ENCODE measurements around the gene EXOC3L4.

Gene EXOC3L4

DNA sequence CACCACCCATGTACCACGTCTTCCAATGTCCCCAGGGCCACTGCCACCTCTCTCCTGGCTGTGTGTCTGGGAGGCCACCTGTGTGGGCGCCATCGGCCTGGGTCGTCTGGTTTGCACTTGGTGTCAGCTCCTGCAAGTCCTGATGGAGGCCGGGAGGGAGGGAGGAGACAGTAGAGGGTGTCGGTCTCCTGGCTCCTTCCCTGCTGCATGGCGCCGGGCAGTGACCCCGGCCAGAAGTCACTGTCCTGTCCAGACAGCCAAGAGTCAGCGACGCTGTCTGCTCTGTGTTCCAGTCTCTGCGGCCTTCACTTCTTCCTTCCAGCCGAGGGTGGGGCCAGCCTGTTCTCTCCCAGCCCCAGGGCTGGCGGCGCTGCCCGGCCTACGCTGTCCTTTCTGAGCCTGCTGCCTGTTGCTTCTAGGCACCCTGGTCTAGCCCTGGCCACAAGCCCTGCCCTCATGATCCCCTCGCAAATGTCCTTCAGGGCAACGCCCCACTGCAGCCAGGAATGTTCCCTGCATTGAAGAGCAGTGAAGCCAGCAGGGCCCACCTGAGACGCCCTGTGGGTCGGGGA, 23.5 kb upstream of the EXOC3L4 start:
- DNase-seq (ENCODE audit: low read depth), result no peak

DNA sequence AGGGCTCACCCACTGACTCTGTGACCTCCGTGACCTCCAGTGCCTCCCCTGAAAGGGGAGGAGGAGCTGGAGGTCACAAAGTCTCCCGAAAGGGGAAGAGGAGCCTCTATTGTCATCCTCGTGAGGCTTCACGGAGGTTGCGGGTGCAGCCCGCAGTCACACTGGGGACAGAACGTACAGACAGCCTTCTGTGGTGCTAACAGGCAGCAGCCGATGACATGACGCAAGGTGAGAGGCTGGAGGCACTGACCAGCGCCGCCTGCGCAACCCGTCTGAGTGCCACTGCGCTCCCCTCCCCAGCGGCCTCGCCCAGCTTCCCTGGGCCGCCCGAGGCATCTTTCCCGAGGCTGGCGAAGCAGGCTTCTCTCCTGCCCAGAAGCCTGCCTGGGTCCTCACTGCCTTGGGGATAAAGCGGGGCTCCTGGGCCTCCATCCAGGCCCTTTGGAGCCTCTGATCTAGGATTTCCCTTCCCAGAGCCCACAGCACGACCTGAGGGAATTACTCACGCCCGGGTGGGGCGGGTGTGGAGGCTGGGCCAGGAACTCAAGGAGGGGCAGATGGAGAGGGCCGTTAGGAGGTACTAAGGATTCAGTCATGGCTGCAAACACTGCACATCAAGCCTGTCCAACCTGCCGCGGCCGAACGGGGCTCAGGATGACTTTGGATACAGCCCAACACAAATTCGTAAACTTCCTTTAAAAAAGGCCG, 22.8 kb upstream of the EXOC3L4 start:
- DNase-seq (ENCODE audit: low read depth), result no peak

DNA sequence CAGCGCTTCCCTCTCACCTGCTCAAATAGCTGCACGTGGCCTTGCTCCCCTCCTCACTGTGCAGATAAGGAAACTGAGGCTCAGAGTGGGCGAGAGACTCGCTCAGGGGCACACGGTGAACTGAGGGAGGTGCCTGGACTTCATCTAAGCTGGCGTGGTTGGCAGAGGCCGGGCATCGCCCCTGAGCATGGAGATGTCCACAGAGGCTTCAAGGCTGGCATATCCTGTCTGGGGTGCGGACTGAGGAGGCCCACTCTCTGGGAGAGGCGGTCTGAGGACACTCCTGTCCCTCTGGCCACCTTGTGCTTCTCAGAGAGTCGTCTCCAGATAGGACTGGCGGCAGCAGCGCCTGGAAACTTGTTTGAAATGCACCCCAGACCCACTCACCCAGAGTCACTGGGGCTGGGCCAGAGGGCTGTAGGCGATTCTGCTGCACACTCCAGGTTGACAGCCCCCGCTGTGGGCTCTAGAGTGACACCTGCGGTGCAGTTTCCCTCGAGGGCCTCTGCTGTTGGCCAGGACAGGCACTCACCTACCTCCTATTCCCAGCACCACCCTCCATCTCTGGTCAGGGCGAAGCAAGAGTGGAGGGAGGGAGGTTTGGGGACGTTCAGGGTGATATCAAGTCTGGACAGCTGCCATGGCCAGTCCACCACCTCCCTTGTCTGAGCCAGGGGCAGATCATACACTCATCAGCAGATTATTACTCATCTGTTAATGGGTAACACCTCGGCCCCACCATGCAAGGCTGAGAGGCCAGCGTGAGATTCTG, 21.7 kb upstream of the EXOC3L4 start:
- DNase-seq (ENCODE audit: low read depth), result no peak

DNA sequence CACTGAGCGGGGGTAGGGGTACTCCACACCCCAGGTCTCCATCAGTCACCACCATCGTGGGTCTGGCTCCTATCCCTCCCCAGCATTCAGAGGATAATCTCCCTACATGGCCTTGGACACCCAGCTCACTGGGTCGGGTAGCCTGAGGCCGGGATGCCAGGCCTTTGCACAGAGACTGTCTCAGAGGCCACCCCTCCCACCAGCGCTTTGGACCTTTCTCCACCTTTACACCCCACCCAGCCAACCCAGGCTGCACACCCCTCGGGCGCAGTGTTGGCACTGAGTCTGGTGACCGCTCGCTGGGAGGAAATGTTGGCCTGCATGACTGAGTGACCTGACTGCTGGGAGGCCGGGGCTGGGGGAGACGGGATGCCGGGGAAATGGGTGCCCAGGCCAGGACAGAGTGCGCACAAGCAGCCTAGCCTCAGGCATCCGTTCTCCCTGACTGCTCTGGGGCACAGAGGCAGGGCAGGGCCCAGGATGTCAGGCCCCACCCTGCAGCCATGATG, 21.1 kb upstream of the EXOC3L4 start:
- no peak for DNase-seq (ENCODE audit: low read depth)

DNA sequence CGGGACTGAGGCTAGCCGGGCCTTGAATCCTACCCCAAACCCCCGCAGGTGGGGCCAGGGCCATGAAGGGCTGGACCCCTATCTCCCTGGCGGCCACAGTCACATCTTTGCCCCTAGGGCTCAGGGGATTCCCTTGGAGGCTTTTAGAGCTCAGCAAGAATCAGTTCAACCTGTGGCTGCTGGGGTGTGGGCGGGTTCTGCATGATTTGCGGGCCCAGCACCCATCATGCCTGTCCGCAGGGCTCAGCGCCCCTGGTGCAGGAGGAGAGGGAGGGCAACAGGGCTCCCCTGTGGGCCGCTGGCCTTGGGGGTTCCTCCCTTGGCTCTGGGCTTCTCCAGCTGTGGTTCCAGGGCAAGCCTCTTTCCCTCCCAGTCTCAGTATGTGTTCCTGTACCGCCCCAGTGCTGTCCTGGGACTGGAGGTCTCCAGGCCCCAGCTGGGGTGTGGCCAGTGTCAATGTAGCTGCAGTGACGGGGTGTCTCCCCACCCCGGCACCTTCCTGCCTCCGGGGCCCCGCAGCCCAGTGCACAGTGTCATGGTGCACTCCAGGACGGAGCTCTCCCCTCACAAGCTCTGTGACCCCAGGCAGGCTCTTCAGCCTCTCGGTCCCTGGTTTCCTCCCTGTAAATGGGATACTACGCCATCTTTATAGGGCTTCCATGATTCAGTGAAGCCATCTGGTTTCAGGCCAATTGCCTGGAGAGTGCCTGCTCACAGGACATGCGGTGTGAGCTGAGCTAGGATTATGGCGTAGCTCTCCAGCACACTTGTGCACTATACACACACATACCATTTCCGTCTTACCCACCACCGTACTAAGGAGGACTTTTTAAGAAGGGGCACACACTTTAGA, 20.4 kb upstream of the EXOC3L4 start:
- no peak for DNase-seq (ENCODE audit: low read depth)

DNA sequence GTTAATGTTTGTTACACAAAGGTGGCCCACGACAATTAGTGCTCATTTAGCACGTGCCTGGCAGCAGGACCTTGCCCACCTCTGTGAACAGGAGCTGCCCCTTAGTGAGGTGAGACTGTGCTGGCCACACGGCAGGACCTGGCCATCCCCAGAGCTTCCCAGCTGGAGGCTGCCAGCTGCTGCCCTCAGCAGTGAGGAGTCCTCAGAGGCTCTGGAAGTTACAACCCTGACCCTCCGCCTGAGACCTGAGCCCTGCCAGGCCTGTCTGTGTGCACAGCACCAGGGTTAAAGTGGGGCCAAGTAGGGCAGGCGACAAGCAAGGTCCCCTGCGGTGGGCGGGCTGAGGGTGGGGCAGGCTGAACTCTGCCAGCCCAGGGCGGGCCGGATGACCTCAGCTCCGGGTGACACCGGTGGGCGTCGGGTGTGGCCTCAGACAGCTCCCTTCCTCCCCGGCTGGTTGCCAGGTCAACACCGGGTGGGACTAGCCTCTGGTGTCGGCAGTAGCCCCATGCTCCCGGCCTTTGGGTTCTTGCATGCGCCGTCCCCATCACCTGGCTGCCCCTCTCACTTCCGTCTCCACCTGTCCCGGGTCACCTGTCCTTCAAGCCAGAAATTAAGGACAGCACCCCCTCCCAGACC, 19.7 kb upstream of the EXOC3L4 start:
- DNase-seq (ENCODE audit: low read depth), result no peak

DNA sequence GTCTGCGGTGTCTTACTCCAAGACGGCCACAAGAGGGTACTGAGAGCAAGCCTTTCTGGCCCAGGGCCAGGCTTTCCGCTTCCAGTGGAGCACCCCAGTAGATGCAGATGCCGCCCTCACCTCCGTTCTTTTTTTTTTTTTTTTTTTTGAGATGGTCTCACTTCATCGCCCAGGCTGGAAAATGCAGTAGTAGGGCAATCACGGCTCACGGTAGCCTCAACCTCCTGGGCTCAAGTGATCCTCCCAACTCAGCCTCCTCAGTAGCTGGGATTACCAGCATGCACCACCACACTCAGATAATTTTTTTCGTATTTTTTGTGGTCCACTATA, 16.1 kb upstream of the EXOC3L4 start:
- peak; percentile 69 for DNase-seq (ENCODE audit: low read depth)

DNA sequence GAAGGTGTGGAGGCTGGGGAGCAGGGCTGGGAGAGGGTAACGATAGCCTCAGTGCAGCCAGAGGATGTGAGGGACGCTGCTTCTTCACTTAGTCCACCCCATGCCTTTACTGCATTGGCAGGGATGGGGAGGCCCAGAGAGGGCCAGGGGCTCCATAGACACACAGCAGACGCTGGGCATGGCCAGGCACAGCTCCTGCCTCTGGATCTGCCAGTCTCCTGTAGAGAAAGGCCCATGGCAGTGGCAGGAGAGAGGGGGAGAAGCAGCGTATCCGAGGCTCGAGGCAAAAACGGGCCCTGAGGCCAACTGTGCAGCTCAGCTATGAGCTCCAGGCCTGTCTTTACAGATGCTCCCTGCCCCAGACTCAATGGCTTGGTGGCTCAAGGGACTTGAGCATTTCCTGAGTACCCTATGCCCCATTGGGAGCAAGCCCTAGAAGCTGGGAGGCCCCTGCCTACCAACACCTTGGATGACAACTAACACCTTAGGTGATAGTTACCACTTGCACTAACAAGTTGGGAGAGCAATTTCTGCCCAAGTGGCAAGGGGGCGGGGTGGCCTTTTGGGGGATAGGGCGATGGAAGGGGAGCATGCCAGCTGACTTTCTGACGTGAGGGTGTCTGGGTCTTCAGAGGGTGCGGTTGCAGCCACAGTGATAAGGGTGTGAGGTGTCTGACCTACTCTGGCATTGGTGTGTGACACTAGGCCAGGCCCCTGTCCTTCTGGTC, 15.5 kb upstream of the EXOC3L4 start:
- no peak for DNase-seq (ENCODE audit: low read depth)

DNA sequence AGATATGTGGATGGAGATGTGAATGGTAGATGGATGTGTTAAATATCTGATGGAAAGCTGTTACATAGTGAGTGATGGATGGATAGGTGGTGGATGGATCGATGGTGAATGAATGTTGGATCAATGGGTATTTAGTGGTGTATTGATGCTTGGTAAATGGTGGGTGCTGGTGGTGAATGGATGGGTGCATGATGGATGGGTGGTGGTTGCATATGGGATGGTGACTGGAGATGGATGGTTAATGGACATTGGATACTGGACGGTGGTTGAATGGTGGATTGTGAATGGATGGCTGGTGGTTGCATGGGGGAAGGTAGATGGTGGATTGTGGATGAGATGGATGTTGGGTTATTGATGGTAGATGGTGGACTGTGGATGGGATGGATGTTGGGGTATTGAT, 12.6 kb upstream of the EXOC3L4 start:
- no peak for DNase-seq (ENCODE audit: low read depth)

DNA sequence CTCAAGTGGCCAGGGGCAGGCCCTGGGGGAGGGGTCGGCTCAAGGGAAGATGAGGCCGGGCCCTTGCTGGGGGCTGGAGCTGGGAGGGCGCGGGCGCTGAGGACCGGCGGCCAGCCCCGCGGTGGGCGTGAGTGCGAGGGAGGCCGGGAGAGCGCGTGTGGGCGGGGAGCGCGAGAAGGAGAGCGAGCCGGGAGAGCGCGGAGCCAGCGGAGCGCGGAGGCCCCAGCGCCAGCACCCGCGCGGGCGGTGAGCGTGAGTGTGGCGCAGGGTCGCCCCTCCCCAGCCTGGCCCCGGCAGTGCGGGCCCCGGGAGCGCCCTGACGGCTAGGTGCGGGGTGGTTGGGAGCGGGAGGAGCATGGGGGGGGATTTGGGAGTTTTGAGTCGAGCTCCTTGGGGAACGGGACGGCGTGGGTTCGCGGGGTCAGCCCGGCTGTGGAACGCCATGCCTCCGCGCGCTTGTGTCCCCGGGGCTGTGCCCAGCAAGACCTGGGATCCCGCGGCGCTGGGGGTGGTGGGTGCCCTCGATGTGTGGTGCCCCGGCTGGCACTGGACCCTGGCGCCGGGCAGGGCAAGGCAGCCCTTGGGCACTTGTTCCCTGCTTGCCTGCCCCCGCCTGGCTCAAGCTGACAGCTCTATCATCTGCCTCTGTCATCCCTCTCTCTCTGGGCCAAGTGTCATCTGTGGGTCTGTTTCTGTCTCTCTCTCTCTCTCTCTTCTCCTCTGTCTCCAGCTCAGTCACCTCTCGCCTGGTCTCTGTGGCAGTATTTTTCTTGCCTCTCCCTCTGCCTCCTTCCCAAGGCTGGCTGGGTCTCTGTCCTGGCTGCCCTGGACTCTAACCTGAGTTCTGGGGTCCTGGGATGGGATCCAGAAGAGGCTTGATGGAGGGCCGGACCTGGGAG, 10.3 kb upstream of the EXOC3L4 start, which contains the start of gene LBHD2:
Gene LBHD2 (plus strand): TSS at position 190 of the 899 bp plus-strand sequence. CDS start 1,803 bp downstream, outside the sequence.
- DNase-seq (ENCODE audit: low read depth), result no peak

DNA sequence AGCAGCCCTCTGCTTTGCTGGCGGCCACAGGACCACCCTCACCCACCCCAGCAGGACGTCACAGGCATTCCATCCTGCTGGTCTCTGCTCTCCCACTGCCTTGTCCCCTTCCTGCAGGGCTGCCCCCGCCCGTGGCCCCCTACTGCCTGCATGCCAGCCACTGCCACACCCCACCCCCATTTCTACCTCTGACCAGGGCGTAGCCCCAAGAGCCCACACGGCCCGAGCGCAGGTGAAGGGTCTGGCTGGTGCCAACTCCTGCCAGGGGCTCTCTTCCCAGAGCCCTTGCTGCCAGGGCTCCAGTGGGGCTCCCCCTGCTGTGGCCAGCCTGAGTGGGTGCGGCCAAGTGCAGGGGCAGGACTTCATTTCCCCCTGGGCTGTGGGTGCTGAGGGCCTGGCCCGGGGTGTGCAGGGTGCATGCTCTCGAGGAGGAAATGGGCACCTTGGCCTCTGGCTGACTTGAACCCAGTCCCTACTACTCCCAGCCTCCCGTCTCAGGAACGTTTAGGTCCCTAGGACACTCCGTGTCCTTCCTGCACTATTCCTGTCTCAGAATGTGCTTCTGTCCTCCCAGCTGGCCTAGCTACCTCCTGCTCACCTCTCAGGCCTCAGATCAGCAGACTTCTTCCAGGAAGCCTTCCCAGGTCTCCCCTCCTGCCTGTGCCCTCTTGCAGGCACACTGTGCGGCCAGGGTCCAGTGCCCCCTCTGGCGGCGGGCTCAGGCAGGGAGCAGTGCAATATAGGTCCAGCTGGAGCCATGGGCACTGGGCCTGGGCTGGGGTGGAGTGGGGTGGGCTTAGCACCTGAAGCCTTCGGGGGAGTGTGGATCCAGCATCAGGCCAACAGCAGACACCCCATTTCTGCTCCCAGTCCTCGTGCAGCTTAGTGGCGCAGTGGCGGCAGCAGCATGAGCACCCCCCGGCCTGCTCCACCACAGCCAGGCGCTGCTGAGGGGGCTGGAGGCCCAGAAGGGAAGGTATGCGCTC, 9.1 kb upstream of the EXOC3L4 start:
- no peak for DNase-seq (ENCODE audit: low read depth)

DNA sequence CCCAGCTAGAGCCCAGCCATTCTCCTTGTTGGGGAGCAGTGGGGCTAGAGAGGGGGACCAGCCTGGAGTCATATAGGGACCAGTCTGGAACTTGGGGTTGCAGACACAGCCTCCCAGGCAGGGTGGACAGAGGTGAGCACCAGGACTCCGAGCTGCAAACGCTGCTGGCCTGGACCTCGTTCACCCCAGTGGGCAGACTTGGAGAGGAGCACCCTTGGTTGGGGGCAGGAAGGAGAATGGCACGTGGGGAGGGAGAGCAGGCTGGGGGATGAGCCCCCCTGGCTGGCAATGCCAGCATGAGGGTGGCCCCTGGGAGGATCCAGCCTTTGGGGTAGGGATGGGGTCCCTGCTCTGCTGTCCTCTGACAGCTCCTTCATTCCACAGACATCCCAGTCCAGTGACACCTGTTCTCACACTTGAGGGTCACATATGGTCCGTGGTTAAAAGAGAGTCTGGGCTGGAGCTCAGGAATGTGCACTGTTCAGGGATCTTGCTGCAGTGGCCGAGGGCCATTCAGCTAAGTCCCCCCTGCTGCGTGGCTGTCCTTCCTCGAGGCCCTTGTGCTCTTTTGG, 7.7 kb upstream of the EXOC3L4 start:
- no peak for DNase-seq (ENCODE audit: low read depth)

DNA sequence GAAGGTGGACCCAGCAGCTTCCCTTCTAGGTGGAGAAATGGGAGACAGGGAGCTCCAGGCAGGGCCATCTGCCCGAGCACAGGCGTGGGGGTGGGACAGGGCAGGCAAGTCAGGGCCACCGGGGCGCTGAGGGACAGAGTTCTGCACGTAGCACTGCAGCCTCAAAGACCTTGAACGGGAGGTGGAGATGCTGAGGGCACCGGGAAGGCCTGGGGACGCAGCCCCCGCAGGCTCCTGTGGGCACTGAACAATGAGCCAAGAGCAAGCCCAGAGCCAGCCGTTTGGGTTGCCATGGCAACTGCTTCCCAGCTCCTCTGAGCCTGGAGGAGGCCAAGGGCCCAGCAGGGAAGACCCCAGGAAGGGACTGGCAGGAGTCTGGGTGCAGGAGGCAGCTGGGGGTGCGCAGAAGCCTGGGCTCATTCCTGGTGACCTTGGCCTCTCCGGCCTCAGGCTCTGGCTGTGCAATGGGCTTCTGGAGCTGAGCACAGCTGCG, 7.1 kb upstream of the EXOC3L4 start:
- DNase-seq (ENCODE audit: low read depth), result no peak

DNA sequence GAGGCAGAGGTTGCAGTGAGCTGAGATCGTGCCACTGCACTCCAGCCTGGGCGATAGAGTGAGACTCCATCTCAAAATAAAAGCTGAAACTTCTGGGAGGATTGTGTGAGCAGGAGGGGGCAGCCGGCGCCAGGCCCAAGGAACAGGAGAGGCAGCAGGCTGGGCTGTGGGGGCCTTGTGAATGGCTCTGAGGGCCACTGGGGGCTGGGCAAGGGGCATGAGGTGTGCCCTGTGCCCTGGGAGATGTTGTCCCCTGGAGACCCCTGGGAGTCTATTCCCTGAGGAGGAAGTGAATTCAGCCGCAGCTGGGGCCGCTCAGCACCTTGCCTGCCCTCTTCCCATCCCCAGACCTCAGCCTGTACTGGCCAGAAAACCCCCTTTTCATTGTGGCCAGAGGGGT, 5.6 kb upstream of the EXOC3L4 start:
- no peak for DNase-seq (ENCODE audit: low read depth)

DNA sequence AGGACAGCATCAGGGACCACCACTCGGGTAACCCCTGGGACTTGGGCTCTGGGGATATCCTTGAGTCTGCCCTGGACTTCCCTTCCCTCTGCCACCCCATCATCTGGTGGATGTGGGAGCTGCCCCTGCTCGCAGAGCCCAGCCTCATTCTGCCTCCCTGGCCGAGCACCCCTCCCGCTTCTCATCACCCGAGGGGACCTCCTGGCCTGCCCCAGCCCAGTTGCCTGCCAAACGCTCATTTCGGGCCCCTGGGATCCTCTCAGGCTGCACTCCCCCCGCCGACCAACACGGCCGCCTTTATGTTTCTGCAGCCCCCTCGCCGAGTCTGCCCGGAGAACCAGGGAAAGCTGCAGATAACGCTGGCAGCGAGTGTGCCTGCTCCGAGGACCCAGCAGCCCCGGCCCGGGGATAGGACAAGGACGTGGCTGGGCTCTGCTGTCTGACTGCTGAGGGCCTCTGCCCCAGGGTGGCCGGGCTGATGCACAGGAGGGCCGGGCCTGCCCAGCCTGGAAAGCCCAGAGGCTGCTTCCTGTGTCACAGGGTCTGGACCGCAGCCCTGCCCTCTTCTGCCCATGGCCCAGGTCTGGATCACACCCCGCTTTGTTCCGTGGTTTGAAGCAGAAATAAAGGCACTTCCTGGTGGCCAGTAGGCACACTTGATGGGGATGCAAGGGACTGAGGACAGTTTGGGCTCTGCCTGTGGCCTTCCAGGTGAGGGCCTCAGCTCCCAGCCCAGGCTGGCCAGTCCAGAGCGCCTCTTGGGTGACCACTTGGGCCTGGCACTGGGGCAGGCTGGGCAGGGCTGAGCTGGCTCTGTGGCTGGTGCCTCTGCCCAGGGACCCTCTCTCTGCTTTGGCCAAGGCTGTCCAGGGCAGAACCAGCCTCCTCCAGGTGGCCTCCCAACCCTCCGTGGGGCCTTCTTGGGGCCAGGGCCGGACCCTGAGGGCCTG, 4.9 kb upstream of the EXOC3L4 start:
- DNase-seq (ENCODE audit: low read depth), result no peak

DNA sequence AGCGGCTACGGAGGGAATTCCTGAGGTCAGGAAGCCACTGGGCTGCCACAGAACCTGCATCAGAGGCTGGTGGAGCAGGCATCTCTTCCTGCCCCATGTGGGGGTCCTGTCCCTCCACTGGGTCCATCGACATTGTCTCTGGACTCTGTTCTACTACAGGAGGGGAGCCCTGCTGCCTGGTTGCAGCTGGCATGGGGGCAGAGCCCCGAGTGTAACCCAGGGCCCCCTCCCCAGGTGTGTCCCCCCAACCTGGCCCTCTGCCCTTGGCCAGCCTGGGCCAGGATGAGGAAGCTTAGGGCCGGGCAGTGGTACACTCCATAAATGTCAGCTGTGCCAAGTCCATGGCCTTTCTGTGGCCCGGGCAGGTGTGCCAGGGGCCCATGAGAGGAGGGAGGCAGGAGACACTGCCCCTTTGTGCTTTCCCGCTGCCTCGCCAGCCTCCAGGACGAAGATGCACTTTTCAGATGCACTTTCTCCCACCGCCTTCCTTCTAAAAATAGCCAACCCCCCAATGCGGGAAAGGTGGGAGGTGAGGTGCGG, 4.0 kb upstream of the EXOC3L4 start:
- DNase-seq (ENCODE audit: low read depth), result no peak
